GM12892 (cell line): Measurements from ENCODE around the gene TEX14. TPM values are rescaled to one million over a fixed set of nuclear protein-coding genes. Genes with fewer than 3 reads are reported as not detected.

ENCODE experiments used
- DNase-seq: peaks from one replicate; pipeline ENCODE4 v3.0.0; 2011; ENCODE audit not compliant: insufficient read length
- FAIRE-seq: peaks from 2 replicates; lab custom pipeline; 2011; peaks lifted over from hg19 to GRCh38; lab: Jason Lieb, UNC
- POLR2A ChIP-seq: IDR thresholded peaks from 2 replicates; pipeline ENCODE4 v1.6.1; 2011; ENCODE audit warnings: low read depth, low read length, control low read depth
- POLR2AphosphoS5 ChIP-seq: IDR thresholded peaks from 2 replicates; pipeline ENCODE4 v1.6.1; 2011; ENCODE audit warnings: low read depth, low read length, control low read depth
- TAF1 ChIP-seq: IDR thresholded peaks from 2 replicates; pipeline ENCODE4 v1.6.1; 2011; ENCODE audit warnings: low read depth, mild to moderate bottlenecking, control low read depth, low read length, borderline replicate concordance
- polyA plus RNA-seq: library from polyadenylated mRNA; unstranded; fragments of >200 nt; gene quantifications from one replicate; pipeline ENCODE4 v1.2.1, GENCODE V29; 2012; ENCODE audit warnings: missing spikeins, inconsistent platforms; ENCODE audit not compliant: missing spikeins

The TEX14 gene
- 0.89 TPM for polyA plus RNA-seq

DNA sequence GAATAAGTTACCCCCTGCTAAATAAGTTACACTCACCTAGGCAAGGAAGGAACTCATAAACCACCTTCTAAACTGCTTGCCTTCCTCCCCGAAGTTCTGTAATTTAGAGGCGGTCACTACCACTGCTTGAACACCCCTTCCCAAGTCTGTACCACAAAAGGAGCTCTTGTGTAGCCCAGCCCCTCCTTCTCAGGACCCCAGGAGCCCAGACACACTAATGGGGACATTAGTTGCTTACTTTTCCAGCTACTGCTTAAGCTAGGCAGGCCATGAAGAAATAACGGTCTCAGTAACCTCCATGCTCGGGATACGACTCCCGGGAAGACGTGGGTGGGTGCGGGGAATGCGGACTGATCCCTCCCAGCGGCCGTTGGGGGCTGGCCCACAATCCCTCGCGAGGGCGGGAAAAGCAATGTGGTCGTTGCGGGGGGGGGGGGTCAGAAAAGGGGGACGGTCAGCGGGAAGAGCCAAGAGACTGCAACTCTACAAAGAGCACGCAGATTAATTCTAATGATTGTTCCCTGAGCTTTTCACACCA, at the start of gene TEX14:
Gene TEX14 (minus strand): TSS at position 345 of the 538 bp plus-strand sequence. CDS start 40,044 bp downstream, outside the sequence.
- DNase-seq (no peak), FAIRE-seq (no peak)
- TF ChIP-seq POLR2AphosphoS5 (no peak), POLR2A (no peak), TAF1 (no peak)

- TF ChIP-seq POLR2A (no peak), TAF1 (no peak), POLR2AphosphoS5 (no peak)
- FAIRE-seq (no peak), DNase-seq (no peak)
These were observed 49.3 kb upstream of the TEX14 start for GRCh38 chr17:58741121-58741625.

DNA sequence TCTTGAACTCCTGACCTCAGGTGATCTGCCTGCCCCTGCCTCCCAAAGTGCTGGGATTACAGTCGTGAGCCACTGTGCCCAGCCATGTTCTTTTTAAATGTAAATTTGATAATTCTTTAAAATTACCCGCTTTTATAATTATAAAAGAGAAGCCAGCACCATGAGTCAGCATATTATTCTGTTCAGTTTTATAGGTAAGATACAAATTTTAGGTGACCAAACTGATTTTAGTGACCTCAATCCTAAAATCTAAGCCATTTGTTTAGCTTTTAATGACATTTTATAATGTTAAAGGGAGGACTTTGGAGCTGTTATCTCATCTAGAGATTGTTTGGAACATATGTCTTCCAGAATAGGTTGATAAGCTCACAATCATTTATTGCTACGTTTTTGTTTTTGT, 43.0 kb upstream of the TEX14 start:
- FAIRE-seq (no peak), DNase-seq (no peak)
- TF ChIP-seq POLR2AphosphoS5, result no peak
- TF ChIP-seq POLR2A, result no peak
- TF ChIP-seq TAF1, result no peak

DNA sequence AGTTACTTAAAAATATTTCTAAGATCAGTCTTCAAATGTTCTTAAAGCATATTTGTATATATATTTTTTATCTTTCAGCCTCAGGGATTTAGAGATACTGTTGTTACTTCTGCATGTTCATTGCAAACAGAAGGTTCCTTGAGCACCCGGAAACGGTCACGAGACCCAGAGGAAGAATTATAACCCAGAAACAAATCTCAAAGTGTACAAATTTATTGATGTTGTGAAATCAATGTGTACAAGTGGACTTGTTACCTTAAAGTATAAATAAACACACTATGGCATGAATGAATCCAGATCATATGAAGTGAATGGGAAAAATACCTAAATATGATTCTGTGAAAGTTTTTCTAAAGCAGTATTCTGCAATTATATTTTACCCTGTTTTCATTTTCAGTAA, 42.2 kb upstream of the TEX14 start:
- TF ChIP-seq TAF1, result no peak
- no peak for TF ChIP-seq POLR2A
- TF ChIP-seq POLR2AphosphoS5, result no peak
- FAIRE-seq, result no peak
- DNase-seq, result no peak

DNA sequence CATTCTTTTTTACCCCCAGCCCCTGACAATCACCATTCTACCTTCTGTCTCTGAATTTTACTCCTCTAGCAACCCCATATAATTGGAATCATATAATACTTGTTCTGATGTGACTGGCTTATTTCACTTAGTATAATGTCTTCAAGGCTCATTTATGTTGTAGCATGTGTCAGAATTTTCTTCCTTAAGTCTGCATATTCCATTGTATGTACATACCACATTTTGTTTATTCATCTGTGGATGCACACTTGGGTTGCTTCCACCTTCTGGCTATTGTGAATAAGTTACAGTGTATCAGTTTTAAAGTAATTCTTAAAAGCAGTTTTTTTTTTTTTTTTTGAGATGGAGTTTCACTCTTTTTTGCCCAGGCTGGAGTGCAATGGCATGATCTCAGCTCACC, 39.1 kb upstream of the TEX14 start:
- FAIRE-seq, result no peak

GRCh38 chr17:58728798-58729197, 37.0 kb upstream of the TEX14 start:
- no peak for FAIRE-seq
- TF ChIP-seq POLR2A (no peak), POLR2AphosphoS5 (no peak), TAF1 (no peak)
- DNase-seq, result no peak

More for the DNA sequence above, 39.1 kb upstream of the TEX14 start:
- no peak for DNase-seq
- no peak for TF ChIP-seq TAF1
- no peak for TF ChIP-seq POLR2A
- no peak for TF ChIP-seq POLR2AphosphoS5

DNA sequence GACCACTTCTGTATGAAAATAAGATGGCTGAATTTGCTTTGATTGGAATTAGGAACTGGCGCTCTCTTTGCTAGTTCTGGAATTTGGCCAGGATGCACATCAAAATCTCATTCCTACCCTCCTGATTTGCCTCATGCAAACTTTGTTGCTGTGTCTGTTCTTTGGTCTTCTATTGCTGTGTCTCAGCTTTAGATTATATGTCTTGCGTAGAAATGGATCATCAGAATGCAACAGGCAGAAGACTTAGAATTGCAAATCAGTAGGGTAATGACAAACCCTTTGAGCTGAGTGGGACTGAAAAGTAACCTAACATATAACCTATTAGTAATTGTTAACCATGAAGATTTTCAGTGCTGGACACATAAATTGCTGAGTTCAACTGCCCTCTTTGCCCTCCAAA, 30.9 kb upstream of the TEX14 start:
- no peak for TF ChIP-seq POLR2AphosphoS5
- TF ChIP-seq POLR2A, result no peak
- TF ChIP-seq TAF1, result no peak
- DNase-seq (no peak), FAIRE-seq (no peak)

DNA sequence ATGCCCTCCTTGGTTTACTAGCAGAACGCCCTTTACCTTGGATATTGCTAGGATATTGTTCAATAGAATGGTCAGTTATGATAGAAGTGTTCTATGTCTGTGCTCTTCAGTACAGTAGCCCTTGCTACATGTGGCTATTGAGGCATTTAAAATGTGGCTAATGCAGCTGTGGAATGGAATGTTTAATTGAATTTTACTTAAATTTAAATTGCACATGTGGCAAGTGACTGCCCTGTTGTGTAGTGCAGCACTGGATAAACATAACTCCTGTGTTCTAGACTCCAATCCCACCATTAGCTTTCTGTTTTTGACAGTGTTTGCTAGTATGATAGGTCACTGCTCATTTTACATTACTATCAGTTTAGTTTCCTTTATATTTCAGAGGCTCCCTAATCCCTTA, 30.4 kb upstream of the TEX14 start:
- DNase-seq (no peak), FAIRE-seq (no peak)
- TF ChIP-seq TAF1 (no peak), POLR2AphosphoS5 (no peak), POLR2A (no peak)

DNA sequence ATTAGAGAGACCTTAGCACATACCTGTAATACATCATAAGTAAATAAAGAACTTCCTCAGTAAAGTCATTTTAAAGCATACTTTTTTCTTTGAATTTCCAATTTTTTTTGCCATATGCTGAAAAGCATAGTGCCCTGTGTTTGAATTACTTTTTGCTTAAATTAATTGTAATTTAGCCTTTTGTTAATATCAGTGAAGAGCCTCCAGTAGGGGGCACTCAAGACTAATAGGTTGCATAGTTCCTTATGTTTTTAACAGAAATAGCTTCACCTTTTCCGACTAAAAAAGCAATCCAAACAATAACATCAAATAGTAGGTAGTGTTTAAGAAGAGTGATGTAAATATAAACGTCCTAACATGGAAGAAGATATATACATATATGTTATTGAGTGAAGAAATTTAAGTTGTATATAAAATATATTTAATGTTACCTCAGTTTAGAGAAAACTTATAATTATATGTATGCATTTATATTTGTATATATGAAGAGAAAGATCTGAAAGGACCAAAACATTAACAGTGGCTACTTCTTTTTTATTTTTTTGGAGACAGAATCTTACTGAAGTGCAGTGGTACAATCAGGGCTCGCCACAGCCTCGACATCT, 19.2 kb upstream of the TEX14 start:
- DNase-seq, result no peak
- no peak for TF ChIP-seq POLR2A
- TF ChIP-seq TAF1, result no peak
- TF ChIP-seq POLR2AphosphoS5, result no peak
- no peak for FAIRE-seq

DNA sequence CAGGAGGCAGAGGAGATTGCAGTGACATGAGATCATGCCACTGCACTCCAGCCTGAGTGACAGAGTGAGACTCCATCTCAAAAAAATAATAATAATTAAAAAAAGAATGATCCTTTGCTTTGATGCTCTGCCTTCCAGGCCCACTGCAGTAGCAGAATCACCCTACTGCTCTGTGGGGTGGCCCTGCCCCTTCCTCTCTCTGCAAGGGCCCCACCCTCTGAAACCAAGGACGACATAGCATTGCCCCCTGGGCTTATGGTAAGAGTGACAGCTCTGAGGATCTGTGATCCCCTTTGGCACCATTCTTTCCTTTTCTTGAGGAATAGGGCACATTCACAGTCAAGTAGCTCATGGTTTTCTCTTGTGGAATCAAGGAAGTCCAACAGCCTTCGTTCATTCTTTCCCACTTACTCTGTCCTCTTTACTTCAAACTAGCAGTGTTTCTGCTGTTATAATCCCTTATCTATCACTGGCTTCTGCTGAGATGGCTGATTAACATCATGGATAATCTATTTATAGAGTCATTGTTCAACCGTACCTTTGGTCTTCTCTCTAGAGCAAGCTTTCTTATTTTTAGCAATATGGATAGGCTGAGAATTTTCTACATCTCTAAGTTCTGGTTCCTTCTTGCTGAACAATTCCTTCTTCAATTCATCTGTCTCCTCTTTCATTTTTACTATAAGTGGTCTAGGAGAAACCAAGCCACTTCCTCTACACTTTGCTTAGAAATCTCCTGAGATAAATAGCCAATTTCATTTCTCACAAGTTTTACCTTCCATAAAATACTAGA, 14.7 kb upstream of the TEX14 start:
- FAIRE-seq, result no peak
- TF ChIP-seq POLR2AphosphoS5 (no peak), TAF1 (no peak), POLR2A (no peak)
- DNase-seq, result no peak

GRCh38 chr17:58703916-58704286, 12.1 kb upstream of the TEX14 start:
- TF ChIP-seq POLR2AphosphoS5 (no peak), POLR2A (no peak), TAF1 (no peak)
- DNase-seq (no peak), FAIRE-seq (no peak)
